NCI-H2227 (cell line): Measurements from ENCODE around the gene GNAQ.
A peak's percentile ranks its signal among the peaks of the same experiment; 100 is the strongest.
"Not testable (repeated sequence)": the region's sequence is repeated elsewhere in the genome, so short reads cannot be mapped to it uniquely, and the experiment has no call there.

Experiments used
- DNase-seq: peaks from one replicate; lab custom pipeline; 2025; ENCODE audit not compliant: unreplicated experiment; lab: John Stamatoyannopoulos, UW

GNAQ gene

GRCh38 chr9:77748214-77748772 lies 283.3 kb downstream of the GNAQ start:
- peak; percentile 85 for DNase-seq

- no peak for DNase-seq
These were observed 284.4 kb downstream of the GNAQ start for GRCh38 chr9:77747163-77747562.

- DNase-seq = peak; percentile 16
These were observed 286.7 kb downstream of the GNAQ start for GRCh38 chr9:77744841-77745430.

- DNase-seq = no peak
These were observed 288.2 kb downstream of the GNAQ start for GRCh38 chr9:77743386-77743785.

GRCh38 chr9:77738932-77739331 lies 292.7 kb downstream of the GNAQ start:
- DNase-seq = no peak

- DNase-seq = no peak
These were observed 296.1 kb downstream of the GNAQ start for GRCh38 chr9:77735494-77735893.

GRCh38 chr9:77731930-77732329 lies 299.7 kb downstream of the GNAQ start:
- no peak for DNase-seq

GRCh38 chr9:77731008-77731698 lies 300.5 kb downstream of the GNAQ start:
- DNase-seq = no peak

GRCh38 chr9:77729177-77729576 lies 302.4 kb downstream of the GNAQ start:
- DNase-seq = no peak

GRCh38 chr9:77726814-77727213 lies 304.8 kb downstream of the GNAQ start:
- no peak for DNase-seq

- no peak for DNase-seq
These were observed 305.3 kb downstream of the GNAQ start for GRCh38 chr9:77726289-77726688.

GRCh38 chr9:77725820-77726219 lies 305.8 kb downstream of the GNAQ start:
- no peak for DNase-seq

GRCh38 chr9:77725046-77725694 lies 306.4 kb downstream of the GNAQ start:
- DNase-seq = no peak

- not testable (repeated sequence) for DNase-seq
These were observed 310.5 kb downstream of the GNAQ start for GRCh38 chr9:77721156-77721555.

- no peak for DNase-seq
These were observed 312.3 kb downstream of the GNAQ start for GRCh38 chr9:77719321-77719720.

- DNase-seq = not testable (repeated sequence)
These were observed 313.3 kb downstream of the GNAQ start for GRCh38 chr9:77718298-77718640.

- not testable (repeated sequence) for DNase-seq
These were observed 313.9 kb downstream of the GNAQ start for GRCh38 chr9:77717608-77718297.

- no peak for DNase-seq
These were observed 317.5 kb downstream of the GNAQ start for GRCh38 chr9:77714077-77714549.

GRCh38 chr9:77712533-77713130 lies 319.0 kb downstream of the GNAQ start:
- DNase-seq = no peak

GRCh38 chr9:77710965-77711648 lies 320.5 kb downstream of the GNAQ start:
- DNase-seq = no peak
